Hepatocyte (in vitro differentiated cells): ENCODE results near the gene PI4KB. TPM values are rescaled to one million over a fixed set of nuclear protein-coding genes. Genes with fewer than 3 reads are reported as not detected.
"Not testable (repeated sequence)": the region's sequence is repeated elsewhere in the genome, so short reads cannot be mapped to it uniquely, and the experiment has no call there.

Experiments
- DNase-seq: peaks from one replicate; pipeline ENCODE4 v3.0.0-alpha.2; 2016; ENCODE audit warnings: low spot score
- H2AFZ ChIP-seq: fragments of 200-600 bp; sonication (generic); 2 replicates; pipeline ENCODE4 v1.6.0; 2016; ENCODE audit warnings: antibody characterized with exemption, mild to moderate bottlenecking
- H3K27ac ChIP-seq: fragments of 200-600 bp; sonication (generic); 2 replicates; pipeline ENCODE4 v1.5.1; 2016; ENCODE audit warnings: mild to moderate bottlenecking
- H3K27me3 ChIP-seq: fragments of 200-600 bp; sonication (generic); 2 replicates; pipeline ENCODE4 v1.6.1; 2016
- H3K36me3 ChIP-seq: fragments of 200-600 bp; sonication (generic); replicated peaks from 2 replicates; pipeline ENCODE4 v1.5.1; 2016; ENCODE audit warnings: low read depth; ENCODE audit not compliant: insufficient read depth
- H3K4me1 ChIP-seq: fragments of 200-600 bp; sonication (generic); 2 replicates; pipeline ENCODE4 v1.5.1; 2016; ENCODE audit warnings: mild to moderate bottlenecking, moderate library complexity; ENCODE audit not compliant: insufficient read depth
- H3K4me2 ChIP-seq: fragments of 200-600 bp; sonication (generic); 2 replicates; pipeline ENCODE4 v1.6.0; 2016
- H3K4me3 ChIP-seq: fragments of 200-600 bp; sonication (generic); 2 replicates; pipeline ENCODE4 v1.5.1; 2016; ENCODE audit warnings: mild to moderate bottlenecking
- H3K79me2 ChIP-seq: fragments of 200-600 bp; sonication (generic); 2 replicates; pipeline ENCODE4 v1.6.0; 2017; ENCODE audit warnings: mild to moderate bottlenecking
- H3K9me2 ChIP-seq: fragments of 200-600 bp; sonication (generic); replicated peaks from 2 replicates; pipeline ENCODE4 v1.6.0; 2017; ENCODE audit warnings: mild to moderate bottlenecking; ENCODE audit not compliant: insufficient read depth
- H3K9me3 ChIP-seq: fragments of 200-600 bp; sonication (generic); 2 replicates; pipeline ENCODE4 v1.5.1; 2016; ENCODE audit warnings: low read depth, mild to moderate bottlenecking
- H4K20me1 ChIP-seq: fragments of 200-600 bp; sonication (generic); 2 replicates; pipeline ENCODE4 v1.6.0; 2016; ENCODE audit warnings: mild to moderate bottlenecking; ENCODE audit not compliant: insufficient read depth, poor library complexity, severe bottlenecking
- EZH2 ChIP-seq: fragments of 200-600 bp; sonication (generic); IDR thresholded peaks from 2 replicates; pipeline ENCODE4 v1.6.1; 2016; ENCODE audit warnings: antibody characterized with exemption, mild to moderate bottlenecking, borderline replicate concordance
- EZH2phosphoT487 ChIP-seq: fragments of 200-600 bp; sonication (generic); IDR thresholded peaks from one replicate; pipeline ENCODE4 v1.6.1; 2018; ENCODE audit warnings: antibody characterized with exemption, mild to moderate bottlenecking, low read depth, moderate library complexity; ENCODE audit not compliant: unreplicated experiment, severe bottlenecking
- WGBS: methylation state at CpG from one replicate; pipeline ENCODE4 v1.1.6; 2016; ENCODE audit warnings: low lambda C conversion rate; ENCODE audit errors: missing lambda C conversion rate; 5-methylcytosine and 5-hydroxymethylcytosine counted together
- polyA plus RNA-seq: library from polyadenylated mRNA; unstranded; fragments of >200 nt; fragmentation: Nextera tagmentation; extraction: Ambion mirVana; gene quantifications from 2 replicates; pipeline ENCODE4 v1.2.1, GENCODE V29; 2016
- total RNA-seq: library from RNA; depleted of rRNA; stranded (reverse); fragments of >200 nt; gene quantifications from 2 replicates; pipeline ENCODE4 v1.2.3, GENCODE V29; 2014
- TF ChIP-seq, protein P1 (sequence below): fragments of 200-600 bp; sonication (generic); IDR thresholded peaks from 2 replicates; pipeline ENCODE4 v1.5.1; 2016; ENCODE audit warnings: antibody characterized with exemption, mild to moderate bottlenecking; ENCODE audit not compliant: poor library complexity

PI4KB gene
- total and polyA plus RNA-seq, 2 experiments from 2014 or later: 49.9 to 55.1 TPM

DNA sequence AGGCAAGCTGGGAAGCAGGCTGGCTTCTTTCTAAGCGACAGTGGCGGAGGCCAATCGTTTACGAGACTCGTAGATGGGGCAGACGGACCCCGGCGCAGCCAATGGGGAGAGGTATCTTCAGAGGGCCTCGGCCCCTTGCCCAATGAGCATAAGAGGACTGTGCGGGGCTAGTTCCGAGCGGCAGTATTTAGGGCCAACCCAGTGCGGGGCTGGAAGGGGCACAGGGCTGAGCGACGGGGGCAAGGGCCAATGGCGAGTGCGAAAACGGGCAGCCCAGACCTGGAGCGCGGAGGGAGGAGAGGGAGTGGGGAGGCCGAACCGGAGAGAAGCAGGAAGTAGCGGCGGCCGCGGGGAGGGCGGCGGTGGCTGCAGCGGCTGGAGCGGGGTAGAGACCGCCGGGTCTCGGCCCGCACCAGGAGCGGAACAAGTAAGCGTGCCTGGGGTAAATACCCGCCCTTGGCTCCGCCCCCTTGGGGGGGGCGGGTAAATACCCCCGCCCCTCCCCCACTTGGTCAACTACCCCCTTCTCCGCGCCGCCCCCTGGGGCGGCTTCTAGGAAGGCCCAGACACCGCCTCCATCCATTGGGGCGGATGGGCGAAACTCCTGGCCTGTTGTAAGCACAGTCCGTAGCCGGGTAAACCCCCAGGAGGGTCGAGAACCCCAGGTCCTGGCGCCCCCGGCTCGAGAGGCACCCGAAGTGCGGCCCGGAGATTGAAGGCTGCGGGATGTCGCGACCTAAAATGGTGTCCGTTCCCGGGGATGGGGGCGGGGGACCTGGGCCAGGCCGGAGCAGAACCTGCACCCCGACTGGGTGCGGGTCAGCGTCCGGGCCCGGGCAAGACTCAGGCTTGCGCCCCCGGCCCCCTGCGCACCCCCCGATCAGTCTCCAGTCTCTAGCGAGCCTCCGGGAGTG is 45.0 kb downstream of the PI4KB start, which contains the start of gene ZNF687:
Gene ZNF687, plus strand, starts transcription at position 331 of the 914 bp plus-strand sequence. CDS start 3,993 bp downstream, outside the sequence.
- H4K20me1 ChIP-seq: peaks cover 6% of the 10 kb centered on the region
- no peaks in the 10 kb centered on the region for H3K27me3 ChIP-seq
- peak within 1 kb of the TSS; percentile 98 for H3K4me2 ChIP-seq
- no peak for TF ChIP-seq EZH2
- no peak for TF ChIP-seq EZH2phosphoT487
- TF ChIP-seq, protein P1, sequence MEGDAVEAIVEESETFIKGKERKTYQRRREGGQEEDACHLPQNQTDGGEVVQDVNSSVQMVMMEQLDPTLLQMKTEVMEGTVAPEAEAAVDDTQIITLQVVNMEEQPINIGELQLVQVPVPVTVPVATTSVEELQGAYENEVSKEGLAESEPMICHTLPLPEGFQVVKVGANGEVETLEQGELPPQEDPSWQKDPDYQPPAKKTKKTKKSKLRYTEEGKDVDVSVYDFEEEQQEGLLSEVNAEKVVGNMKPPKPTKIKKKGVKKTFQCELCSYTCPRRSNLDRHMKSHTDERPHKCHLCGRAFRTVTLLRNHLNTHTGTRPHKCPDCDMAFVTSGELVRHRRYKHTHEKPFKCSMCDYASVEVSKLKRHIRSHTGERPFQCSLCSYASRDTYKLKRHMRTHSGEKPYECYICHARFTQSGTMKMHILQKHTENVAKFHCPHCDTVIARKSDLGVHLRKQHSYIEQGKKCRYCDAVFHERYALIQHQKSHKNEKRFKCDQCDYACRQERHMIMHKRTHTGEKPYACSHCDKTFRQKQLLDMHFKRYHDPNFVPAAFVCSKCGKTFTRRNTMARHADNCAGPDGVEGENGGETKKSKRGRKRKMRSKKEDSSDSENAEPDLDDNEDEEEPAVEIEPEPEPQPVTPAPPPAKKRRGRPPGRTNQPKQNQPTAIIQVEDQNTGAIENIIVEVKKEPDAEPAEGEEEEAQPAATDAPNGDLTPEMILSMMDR: no peak
- peak within 1 kb of the TSS; percentile 49 for H2AFZ ChIP-seq
- H3K9me3 ChIP-seq: no peaks in the 10 kb centered on the region
- H3K36me3 ChIP-seq: no peaks in the 10 kb centered on the region
- H3K27ac ChIP-seq: peak within 1 kb of the TSS; percentile 96
- peak; percentile 100 for DNase-seq
- H3K4me3 ChIP-seq: peak within 1 kb of the TSS; percentile 82
- H3K4me1 ChIP-seq: peaks cover 12% of the 10 kb centered on the region
- H3K9me2 ChIP-seq: no peaks in the 10 kb centered on the region
- H3K79me2 ChIP-seq: peaks cover 38% of the 10 kb centered on the region
- 1% methylated on average over 40 of the region's 74 CpGs for WGBS

DNA sequence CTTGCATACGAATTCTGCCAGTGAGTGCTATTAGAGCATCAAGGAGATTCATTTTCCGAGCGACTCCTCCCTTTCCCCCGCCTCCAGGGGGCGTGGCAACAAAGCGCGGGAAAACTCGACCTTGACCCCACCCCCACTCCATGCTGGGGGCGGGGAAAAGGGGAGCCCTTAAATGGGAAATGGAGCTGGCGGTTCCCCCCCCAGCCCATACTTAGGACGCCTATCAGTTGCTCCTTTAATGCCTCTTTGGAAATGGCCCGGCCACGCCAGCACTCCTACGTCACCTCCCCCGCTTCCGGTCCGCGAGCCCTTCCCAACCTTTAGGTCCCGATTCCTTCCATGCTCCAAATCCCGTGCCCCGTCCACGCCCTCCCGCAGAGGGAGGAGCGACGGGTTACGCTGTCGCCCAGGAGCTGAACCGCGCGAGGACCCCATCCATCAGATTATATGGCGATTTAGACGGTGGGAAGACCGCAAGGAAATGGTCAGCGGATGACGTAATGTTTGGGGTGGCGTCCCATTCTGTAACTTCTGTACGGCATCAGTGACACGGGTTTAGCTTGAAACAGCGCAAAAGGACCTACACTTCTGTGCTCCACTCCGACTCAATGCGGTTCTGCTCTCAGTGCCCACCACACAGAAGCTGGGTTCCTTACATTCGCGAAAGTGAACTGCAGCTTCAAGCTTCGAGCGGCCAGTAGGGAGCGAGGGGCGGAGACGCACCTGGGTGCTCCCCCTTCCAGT is 45.8 kb downstream of the PI4KB start:
- Histone ChIP-seq H3K27ac (peak overlapping the region; percentile 96), H3K36me3 (no peaks in the 10 kb centered on the region), H3K27me3 (no peaks in the 10 kb centered on the region), H3K9me3 (no peaks in the 10 kb centered on the region), H2AFZ (peak overlapping the region; percentile 49), H4K20me1 (peaks cover 6% of the 10 kb centered on the region), H3K79me2 (peaks cover 37% of the 10 kb centered on the region), H3K4me2 (peak overlapping the region; percentile 61), H3K4me3 (peak overlapping the region; percentile 29), H3K4me1 (peaks cover 12% of the 10 kb centered on the region), H3K9me2 (no peaks in the 10 kb centered on the region)
- TF ChIP-seq, protein P1: no peak
- peak; percentile 97 for DNase-seq
- under 1% methylated on average over 44 of the region's 48 CpGs for WGBS

DNA sequence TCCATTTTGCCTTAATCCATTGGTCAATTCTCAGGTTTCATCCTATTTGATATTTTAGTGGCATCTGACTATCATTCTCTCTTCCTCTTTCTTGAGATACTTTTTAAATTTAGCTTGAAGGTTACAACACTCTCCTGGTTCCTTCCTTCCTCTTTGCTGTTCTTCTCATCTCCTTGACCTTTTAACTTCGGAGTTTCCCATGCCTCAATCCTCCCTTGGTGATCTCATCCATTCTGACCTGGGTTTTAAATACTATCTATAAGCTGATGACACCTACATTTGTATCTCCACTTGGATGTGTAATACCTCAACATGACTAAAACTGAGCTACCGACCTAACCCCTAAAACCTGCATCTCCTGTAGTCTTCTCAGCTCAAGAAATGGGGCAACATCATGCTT is 50.0 kb downstream of the PI4KB start:
- TF ChIP-seq EZH2phosphoT487: no peak
- TF ChIP-seq, protein P1: no peak
- no peak for TF ChIP-seq EZH2
- H3K9me2 ChIP-seq: no peaks in the 10 kb centered on the region
- no peaks in the 10 kb centered on the region for H3K4me1 ChIP-seq
- H3K4me3 ChIP-seq: no peak overlapping the region
- no peak overlapping the region for H2AFZ ChIP-seq
- no peaks in the 10 kb centered on the region for H3K27me3 ChIP-seq
- no peaks in the 10 kb centered on the region for H3K79me2 ChIP-seq
- WGBS: 89% methylated on average over 2 of the region's 2 CpGs
- no peak overlapping the region for H3K4me2 ChIP-seq
- H4K20me1 ChIP-seq: no peaks in the 10 kb centered on the region
- DNase-seq: no peak
- no peaks in the 10 kb centered on the region for H3K36me3 ChIP-seq
- no peaks in the 10 kb centered on the region for H3K9me3 ChIP-seq
- H3K27ac ChIP-seq: no peak overlapping the region

DNA sequence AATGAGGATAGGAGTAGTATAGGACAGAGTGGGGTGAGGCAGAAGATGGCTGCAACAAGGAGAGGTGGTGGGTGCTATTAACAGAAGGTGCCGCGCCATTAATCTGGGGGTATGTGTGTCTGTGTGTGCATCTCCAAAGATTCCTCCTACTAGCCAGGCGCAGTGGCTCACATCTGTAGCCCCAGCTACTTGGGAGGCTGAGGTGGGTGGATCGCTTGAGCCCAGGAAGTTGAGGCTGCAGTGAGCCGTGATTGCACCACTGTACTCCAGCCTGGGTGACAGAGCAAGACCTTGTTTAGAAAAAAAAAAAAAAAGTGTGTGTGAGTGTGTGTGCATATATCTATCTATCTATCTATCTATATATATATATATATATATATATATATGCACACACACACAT is 51.9 kb downstream of the PI4KB start:
- WGBS: 96% methylated on average over 5 of the region's 5 CpGs
- H3K9me3 ChIP-seq, H3K27me3 ChIP-seq, H3K4me1 ChIP-seq, H3K4me3 ChIP-seq, H3K79me2 ChIP-seq, H3K9me2 ChIP-seq, H3K36me3 ChIP-seq, DNase-seq, H4K20me1 ChIP-seq, H2AFZ ChIP-seq, H3K27ac ChIP-seq, H3K4me2 ChIP-seq: not testable (repeated sequence)
